ENCODE data around the gene EHMT1.

Gene EHMT1

DNA sequence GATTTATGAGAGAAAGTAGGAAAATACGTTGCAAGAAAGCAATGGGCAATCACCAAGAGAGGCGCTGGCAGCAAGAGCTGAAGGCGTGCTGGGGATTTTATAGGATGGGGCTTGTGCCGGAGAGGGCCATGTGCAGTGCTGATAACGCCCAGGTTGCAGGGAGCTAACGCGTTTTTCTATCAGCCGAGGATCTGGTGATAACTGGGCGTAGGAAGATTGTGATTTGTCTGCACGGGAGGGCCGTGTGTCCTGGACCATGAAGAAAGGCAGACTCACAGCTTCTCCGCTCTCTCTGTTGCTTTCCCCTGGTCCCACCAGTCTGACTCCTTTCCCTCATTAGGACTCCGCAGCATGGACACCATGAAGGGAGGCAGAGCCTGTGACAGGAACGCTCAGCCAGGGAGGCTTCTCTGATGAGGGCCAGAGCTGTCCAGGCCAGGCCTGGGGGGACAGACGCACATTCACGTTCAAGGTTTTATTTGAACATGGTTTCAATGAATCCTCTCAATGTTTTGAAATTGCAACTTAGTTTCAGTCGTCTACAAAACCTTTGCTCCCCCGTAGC is 246.9 kb downstream of the EHMT1 start:
- Histone ChIP-seq H3K36me3 (ENCODE audit: control insufficient read depth, insufficient read depth, low read length) (no peaks in the 10 kb centered on the region), H3K4me3 (ENCODE audit: low read depth, low read length) (no peak overlapping the region), H3K27ac (no peak overlapping the region), H3K27me3 (ENCODE audit: control insufficient read depth, insufficient read depth, low read length) (no peaks in the 10 kb centered on the region), H3K4me2 (ENCODE audit: low read length) (no peak overlapping the region), H3K4me1 (no peaks in the 10 kb centered on the region), H3K9me3 (ENCODE audit: control insufficient read depth, low read length) (no peaks in the 10 kb centered on the region), H3K9ac (no peak overlapping the region), H3K79me2 (no peaks in the 10 kb centered on the region), H2AFZ (no peak overlapping the region)
- TF ChIP-seq, protein P1, sequence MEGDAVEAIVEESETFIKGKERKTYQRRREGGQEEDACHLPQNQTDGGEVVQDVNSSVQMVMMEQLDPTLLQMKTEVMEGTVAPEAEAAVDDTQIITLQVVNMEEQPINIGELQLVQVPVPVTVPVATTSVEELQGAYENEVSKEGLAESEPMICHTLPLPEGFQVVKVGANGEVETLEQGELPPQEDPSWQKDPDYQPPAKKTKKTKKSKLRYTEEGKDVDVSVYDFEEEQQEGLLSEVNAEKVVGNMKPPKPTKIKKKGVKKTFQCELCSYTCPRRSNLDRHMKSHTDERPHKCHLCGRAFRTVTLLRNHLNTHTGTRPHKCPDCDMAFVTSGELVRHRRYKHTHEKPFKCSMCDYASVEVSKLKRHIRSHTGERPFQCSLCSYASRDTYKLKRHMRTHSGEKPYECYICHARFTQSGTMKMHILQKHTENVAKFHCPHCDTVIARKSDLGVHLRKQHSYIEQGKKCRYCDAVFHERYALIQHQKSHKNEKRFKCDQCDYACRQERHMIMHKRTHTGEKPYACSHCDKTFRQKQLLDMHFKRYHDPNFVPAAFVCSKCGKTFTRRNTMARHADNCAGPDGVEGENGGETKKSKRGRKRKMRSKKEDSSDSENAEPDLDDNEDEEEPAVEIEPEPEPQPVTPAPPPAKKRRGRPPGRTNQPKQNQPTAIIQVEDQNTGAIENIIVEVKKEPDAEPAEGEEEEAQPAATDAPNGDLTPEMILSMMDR (IDR thresholded peaks at IDR 0.05): no peak

DNA sequence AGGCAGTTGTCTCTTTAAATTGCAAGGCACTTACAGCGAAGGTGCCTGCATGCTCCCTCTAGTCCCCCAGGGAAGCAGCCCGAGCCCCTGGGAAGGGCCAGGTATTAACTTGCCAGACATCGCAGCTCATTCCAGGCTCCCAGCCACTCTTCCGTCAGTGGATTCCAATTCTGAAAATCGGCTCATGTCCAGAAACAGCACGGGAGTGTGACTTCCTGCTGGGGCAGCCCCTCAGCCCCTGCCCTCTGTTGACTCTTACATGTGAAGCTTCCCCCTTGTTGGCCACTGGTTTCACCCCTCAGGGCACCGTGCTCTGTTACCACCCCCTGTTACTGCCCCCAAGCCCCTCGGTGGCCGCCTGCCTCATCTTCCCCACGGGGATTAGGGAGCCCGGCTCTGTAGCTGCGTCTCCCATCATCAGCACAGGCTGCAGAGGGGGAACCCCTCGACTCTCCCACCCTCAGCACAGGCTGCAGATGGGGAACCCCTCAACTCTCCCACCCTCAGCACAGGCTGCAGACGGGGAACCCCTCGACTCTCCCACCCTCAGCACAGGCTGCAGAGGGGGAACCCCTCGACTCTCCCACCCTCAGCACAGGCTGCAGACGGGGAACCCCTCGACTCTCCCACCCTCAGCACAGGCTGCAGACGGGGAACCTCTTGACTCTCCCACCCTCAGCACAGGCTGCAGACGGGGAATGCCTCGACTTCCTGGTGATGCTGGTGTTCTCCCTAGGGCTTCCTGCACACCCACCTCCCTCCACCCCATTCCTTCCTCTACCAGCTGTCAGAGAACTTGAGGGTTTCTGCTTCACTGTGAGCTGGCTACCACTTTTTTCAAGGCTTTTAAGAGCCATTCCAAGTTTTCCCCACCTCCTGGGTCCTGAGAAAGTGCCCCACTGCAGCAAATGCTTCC is 247.7 kb downstream of the EHMT1 start:
- H3K9me3 ChIP-seq (ENCODE audit: control insufficient read depth, low read length): no peaks in the 10 kb centered on the region
- H3K27me3 ChIP-seq (ENCODE audit: control insufficient read depth, insufficient read depth, low read length): no peaks in the 10 kb centered on the region
- no peak overlapping the region for H3K9ac ChIP-seq
- no peaks in the 10 kb centered on the region for H3K4me1 ChIP-seq
- H3K4me3 ChIP-seq (ENCODE audit: low read depth, low read length): no peak overlapping the region
- no peak overlapping the region for H3K4me2 ChIP-seq (ENCODE audit: low read length)
- H2AFZ ChIP-seq: no peak overlapping the region
- H3K27ac ChIP-seq: no peak overlapping the region
- no peaks in the 10 kb centered on the region for H3K79me2 ChIP-seq
- H3K36me3 ChIP-seq (ENCODE audit: control insufficient read depth, insufficient read depth, low read length): no peaks in the 10 kb centered on the region
- TF ChIP-seq, protein P1 (IDR thresholded peaks at IDR 0.05): no peak

DNA sequence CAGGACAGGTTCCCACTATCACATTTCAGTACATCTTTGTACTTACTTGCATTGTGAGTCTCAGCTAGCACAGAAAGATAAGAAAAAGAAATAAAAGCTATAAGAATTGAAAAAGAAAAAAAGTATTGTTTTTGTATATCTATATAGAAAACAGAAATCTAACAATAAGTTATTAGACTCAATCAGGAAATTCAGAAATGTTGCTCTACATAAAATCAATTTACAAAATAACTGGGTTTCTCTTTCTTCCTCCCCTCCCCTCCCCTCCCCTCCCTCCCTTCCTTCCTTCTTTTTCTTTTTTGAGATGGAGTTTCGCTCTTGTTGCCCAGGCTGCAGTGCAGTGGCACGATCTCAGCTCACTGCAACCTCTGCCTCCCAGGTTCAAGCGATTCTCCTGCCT is 251.6 kb downstream of the EHMT1 start:
- H3K27me3 ChIP-seq (ENCODE audit: control insufficient read depth, insufficient read depth, low read length): no peaks in the 10 kb centered on the region
- H3K9ac ChIP-seq: no peak overlapping the region
- TF ChIP-seq, protein P1 (IDR thresholded peaks at IDR 0.05): no peak
- H2AFZ ChIP-seq: no peak overlapping the region
- no peaks in the 10 kb centered on the region for H3K36me3 ChIP-seq (ENCODE audit: control insufficient read depth, insufficient read depth, low read length)
- H3K9me3 ChIP-seq (ENCODE audit: control insufficient read depth, low read length): no peaks in the 10 kb centered on the region
- no peak overlapping the region for H3K4me3 ChIP-seq (ENCODE audit: low read depth, low read length)
- H3K4me1 ChIP-seq: no peaks in the 10 kb centered on the region
- no peak overlapping the region for H3K4me2 ChIP-seq (ENCODE audit: low read length)
- H3K27ac ChIP-seq: no peak overlapping the region
- no peaks in the 10 kb centered on the region for H3K79me2 ChIP-seq

DNA sequence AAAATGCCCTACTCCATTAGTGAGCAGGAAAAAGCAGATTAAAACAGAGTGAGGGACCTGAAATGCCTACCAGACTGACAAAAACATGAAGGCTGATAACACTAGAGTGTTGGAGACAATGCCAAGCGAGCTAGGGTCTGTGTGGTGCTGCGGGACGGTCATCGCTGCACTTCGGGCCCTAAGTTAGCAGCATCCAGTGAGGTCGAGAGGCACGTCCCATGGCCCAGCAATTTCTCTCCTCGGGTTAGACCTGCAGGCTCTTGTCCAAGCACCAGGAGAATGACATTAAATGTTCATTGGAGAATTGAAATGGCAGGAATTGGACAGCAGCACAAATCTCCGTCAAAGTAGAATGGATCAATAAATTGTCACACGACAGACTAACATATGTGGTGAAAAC is 253.5 kb downstream of the EHMT1 start:
- Histone ChIP-seq H3K9ac (no peak overlapping the region), H3K4me3 (ENCODE audit: low read depth, low read length) (no peak overlapping the region), H3K4me2 (ENCODE audit: low read length) (no peak overlapping the region), H3K79me2 (no peaks in the 10 kb centered on the region), H3K4me1 (no peaks in the 10 kb centered on the region), H2AFZ (no peak overlapping the region), H3K27ac (no peak overlapping the region), H3K27me3 (ENCODE audit: control insufficient read depth, insufficient read depth, low read length) (no peaks in the 10 kb centered on the region), H3K9me3 (ENCODE audit: control insufficient read depth, low read length) (no peaks in the 10 kb centered on the region), H3K36me3 (ENCODE audit: control insufficient read depth, insufficient read depth, low read length) (no peaks in the 10 kb centered on the region)
- TF ChIP-seq, protein P1 (IDR thresholded peaks at IDR 0.05): no peak
